K562 (cell line): Measurements from ENCODE around the gene AGT. TPM values are rescaled to one million over a fixed set of nuclear protein-coding genes. Genes with fewer than 3 reads are reported as not detected.

Source experiments
- ATAC-seq: fragments of 200-7000 bp; cut with Tn5 transposase; 3 replicates; pipeline ENCODE4 v1.9.1; 2020; ENCODE audit warnings: moderate library complexity
- BruUV-seq: library from RNA; stranded (reverse); fragments of 400-500 nt; replicated peaks from 2 replicates; lab custom pipeline; 2021; lab: Mats Ljungman, UMichigan
- CTCF ChIA-PET: fragments of 300-600 bp; formaldehyde crosslinking; extraction: SDS; loops from one replicate; lab custom pipeline; 2021; ENCODE audit warnings: low intra/inter-chr PET ratio; lab: Yijun Ruan, JAX
- POLR2A ChIA-PET: fragments of 300-600, 350-650 bp; sonication (Branson Sonifier 250); formaldehyde crosslinking; extraction: SDS; loops from one replicate; lab custom pipeline; 2021; ENCODE audit warnings: antibody characterized with exemption, inconsistent platforms; lab: Yijun Ruan, JAX
- DNase-seq, 4 experiments: peaks; one replicate each; pipeline versions ENCODE4 v3.0.0 to v3.0.0-alpha.2; 2011 to 2018; ENCODE audit warnings: low spot score in 3 of 4, mixed read lengths in 3 of 4; ENCODE audit errors: extremely low read depth in 1 of 4
- FAIRE-seq: peaks from 2 replicates; lab custom pipeline; 2011; peaks lifted over from hg19 to GRCh38; lab: Jason Lieb, UNC
- H2AFZ ChIP-seq: 2 replicates; pipeline ENCODE4 v1.6.0; 2011; ENCODE audit warnings: low read depth, low read length, control low read depth, inconsistent platforms
- H3K27ac ChIP-seq: fragments of 200-600 bp; 3 replicates; pipeline ENCODE4 v1.8.0; 2011; ENCODE audit warnings: low read depth, mild to moderate bottlenecking, control low read depth, inconsistent platforms, low read length, moderate library complexity, mixed read lengths; ENCODE audit errors: extremely low read depth
- H3K27me3 ChIP-seq, 2 experiments: fragments of 300-600 bp in 1 of 2; 2 replicates in 1 of 2; 3 replicates in 1 of 2; pipeline versions ENCODE4 v1.6.0 to v1.8.0; 2011; ENCODE audit warnings: inconsistent platforms in 2 of 2, low read length in 2 of 2, mild to moderate bottlenecking in 1 of 2, mixed read lengths in 1 of 2, moderate library complexity in 1 of 2; ENCODE audit not compliant: control insufficient read depth in 2 of 2, insufficient read depth in 2 of 2
- H3K36me3 ChIP-seq: fragments of 300-600 bp; 3 replicates; pipeline ENCODE4 v1.8.0; 2011; ENCODE audit warnings: mild to moderate bottlenecking, low read length, inconsistent platforms; ENCODE audit not compliant: control insufficient read depth, insufficient read depth
- H3K4me1 ChIP-seq, 2 experiments: fragments of 200-600 bp in 1 of 2; replicated peaks in 1 of 2; 2 replicates in 1 of 2; 3 replicates in 1 of 2; pipeline versions ENCODE4 v1.5.1 to v1.8.0; 2011; ENCODE audit warnings: inconsistent platforms in 2 of 2, low read length in 2 of 2, mild to moderate bottlenecking in 1 of 2, mixed read lengths in 1 of 2, moderate library complexity in 1 of 2; ENCODE audit not compliant: control insufficient read depth in 2 of 2, insufficient read depth in 2 of 2
- H3K4me2 ChIP-seq: 2 replicates; pipeline ENCODE4 v1.6.1; 2011; ENCODE audit warnings: low read length, control low read depth, inconsistent platforms, mixed read lengths; ENCODE audit not compliant: insufficient read depth
- H3K4me3 ChIP-seq: fragments of 200-600 bp; sonication (generic), shearing (Covaris generic); 2 replicates; pipeline ENCODE4 v1.5.1; 2016; ENCODE audit warnings: control low read depth, inconsistent platforms
- H3K79me2 ChIP-seq: fragments of 200-600 bp; 3 replicates; pipeline ENCODE4 v1.8.0; 2011; ENCODE audit warnings: low read length, inconsistent platforms; ENCODE audit not compliant: control insufficient read depth, insufficient read depth
- H3K9ac ChIP-seq, 2 experiments: 2 replicates each; pipeline versions ENCODE4 v1.6.0 to v1.6.1; 2011; ENCODE audit warnings: low read depth in 2 of 2, low read length in 2 of 2, control low read depth in 1 of 2, inconsistent platforms in 1 of 2, mild to moderate bottlenecking in 1 of 2, mixed read lengths in 1 of 2; ENCODE audit not compliant: insufficient read depth in 1 of 2
- H3K9me1 ChIP-seq: one replicate; pipeline ENCODE4 v1.6.0; 2011; ENCODE audit warnings: inconsistent platforms, mild to moderate bottlenecking, low read length, moderate library complexity; ENCODE audit not compliant: control insufficient read depth, insufficient read depth
- H3K9me3 ChIP-seq: replicated peaks from 2 replicates; pipeline ENCODE4 v1.5.1; 2011; ENCODE audit warnings: low read depth, low read length, inconsistent platforms; ENCODE audit not compliant: control insufficient read depth, insufficient read depth
- H4K20me1 ChIP-seq: replicated peaks from 2 replicates; pipeline ENCODE4 v1.6.1; 2011; ENCODE audit warnings: low read length, inconsistent platforms, mixed read lengths; ENCODE audit not compliant: control insufficient read depth, insufficient read depth
- HMG20B ChIP-seq: fragments of 250-450 bp; sonication (Bioruptor Pico); IDR thresholded peaks from 2 replicates; pipeline ENCODE4 v1.5.0; 2021; ENCODE audit warnings: mild to moderate bottlenecking
- LARP7 ChIP-seq: fragments of 450-650 bp; IDR thresholded peaks from 2 replicates; pipeline ENCODE4 v1.6.1; 2016
- MYC ChIP-seq, 2 experiments: fragments of 250-450 bp in 1 of 2; sonication (Bioruptor Pico) in 1 of 2; IDR thresholded peaks; 2 replicates each; pipeline versions ENCODE4 v1.5.1 to v1.6.1; 2012 to 2021; ENCODE audit warnings: low read depth in 2 of 2, borderline replicate concordance in 1 of 2, improper control_type of control experiment in 1 of 2, low read length in 1 of 2, mild to moderate bottlenecking in 1 of 2, moderate library complexity in 1 of 2
- REST ChIP-seq, 2 experiments: fragments of 450-650 bp; formaldehyde crosslinking in 1 of 2; IDR thresholded peaks; 2 replicates each; pipeline versions ENCODE4 v1.4.0 to v1.6.1; 2014 to 2020; ENCODE audit warnings: mild to moderate bottlenecking in 2 of 2, borderline replicate concordance in 1 of 2, low read depth in 1 of 2
- RFX7 ChIP-seq: fragments of 250-450 bp; sonication (Bioruptor Pico); IDR thresholded peaks from 2 replicates; pipeline ENCODE4 v1.5.1; 2021; ENCODE audit warnings: mild to moderate bottlenecking
- THRAP3 ChIP-seq: fragments of 450-650 bp; IDR thresholded peaks from 2 replicates; pipeline ENCODE4 v1.6.1; 2016; ENCODE audit warnings: mild to moderate bottlenecking, inconsistent platforms, borderline replicate concordance
- ZFP91 ChIP-seq: sonication (generic); formaldehyde crosslinking; IDR thresholded peaks from 2 replicates; pipeline ENCODE4 v1.8.0; 2022; ENCODE audit warnings: mild to moderate bottlenecking, missing genetic modification reagents
- WGBS: fragments of 100-300 bp; shearing (Covaris generic); methylation state at CpG from one replicate; pipeline ENCODE4 v1.1.6; 2016; ENCODE audit warnings: low coverage, mixed read lengths; ENCODE audit not compliant: insufficient coverage; ENCODE audit errors: missing lambda C conversion rate; 5-methylcytosine and 5-hydroxymethylcytosine counted together
- in situ Hi-C: fragments of 300-500 bp; cut with MboI; formaldehyde crosslinking; loops from 4 replicates; pipeline ENCODE4 v1.15.0; 2018; ENCODE audit warnings: inconsistent platforms, mixed read lengths
- intact Hi-C: fragments of 100-400 bp; cut with micrococcal nuclease; formaldehyde crosslinking; loops from 2 replicates; pipeline ENCODE4 v1.14.2; 2022
- polyA plus RNA-seq, 8 experiments: library from polyadenylated mRNA; depleted of rRNA in 4 of 8; stranded (reverse) in 5 of 8; unstranded in 3 of 8; fragments of >200 nt; fragmentation: Nextera tagmentation in 2 of 8; fragmentation: Illumina TruSeq in 1 of 8; extraction: Ambion mirVana in 2 of 8; extraction: Trizol in 1 of 8; gene quantifications; 2 replicates each; pipeline versions ENCODE4 v1.2.1 to v1.2.3, GENCODE V29; 2011 to 2014; ENCODE audit warnings: inconsistent platforms in 1 of 8, missing spikeins in 1 of 8
- total RNA-seq, 7 experiments: library from RNA; depleted of rRNA in 6 of 7; stranded (reverse); fragments of >200 nt in 6 of 7; fragmentation: Illumina TruSeq in 2 of 7; extraction: Trizol in 2 of 7; gene quantifications; 2 replicates each; pipeline versions ENCODE4 v1.2.1 to v1.2.3, GENCODE V29; 2011 to 2021; ENCODE audit warnings: low replicate concordance in 1 of 7
- TF ChIP-seq, protein P1 (sequence below): IDR thresholded peaks from 2 replicates; pipeline ENCODE4 v1.6.1; 2011; ENCODE audit warnings: borderline replicate concordance, low read depth, mild to moderate bottlenecking, moderate library complexity, low read length; ENCODE audit not compliant: insufficient read depth, poor library complexity, severe bottlenecking

AGT gene
- total and polyA plus RNA-seq, 9 of the 15 experiments (the other 6 are each of a cell fraction or from before 2014, with no cell fraction given): 0.40 TPM; not detected in 8

DNA sequence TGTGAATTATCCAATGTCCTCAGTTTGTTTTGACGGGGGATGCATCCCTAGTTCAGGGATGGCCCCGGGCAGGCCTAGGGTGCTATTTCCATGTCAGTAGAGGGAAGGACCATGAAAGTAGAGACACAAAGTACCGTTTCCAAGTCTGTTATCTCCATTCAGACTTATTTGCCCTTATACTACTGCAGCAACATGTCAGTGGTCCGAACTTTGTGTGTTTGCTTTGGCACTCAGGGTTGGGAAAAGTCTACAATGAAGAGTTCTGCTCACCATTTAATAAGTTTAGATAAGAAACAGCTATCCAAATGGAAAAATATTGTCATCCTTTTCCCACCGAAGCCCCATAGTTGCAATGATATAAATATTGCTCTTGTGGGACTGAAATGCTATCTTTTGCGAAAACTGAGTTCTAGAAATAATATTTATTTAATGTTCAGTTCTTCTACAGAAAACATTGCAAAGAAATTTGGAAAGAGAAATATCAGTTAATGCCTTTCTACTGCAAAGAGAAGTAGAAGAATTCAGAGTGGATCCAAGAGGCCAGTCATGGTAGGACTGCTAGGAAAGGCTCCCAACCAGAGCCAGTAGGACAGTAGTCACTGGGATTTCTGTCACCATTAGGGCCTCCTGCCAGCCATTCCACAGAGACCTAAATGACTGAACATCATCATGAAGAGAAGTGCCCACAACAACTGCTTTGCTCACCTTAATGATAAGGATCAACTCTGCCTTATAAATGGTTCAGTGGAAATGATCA is 11.5 kb upstream of the AGT start:
- no peak overlapping the region for H3K4me3 ChIP-seq
- BruUV-seq: no TSS peak
- intact Hi-C loops: no loop called here
- POLR2A ChIA-PET: interaction anchor here (1.3 kb wide), 1 partner anchor 14 kb away, joined by 5 read pairs; no protein-coding TSS in a partner anchor
- H3K4me2 ChIP-seq: no peak overlapping the region
- H2AFZ ChIP-seq: no peak overlapping the region
- in situ Hi-C loops: no loop called here
- no peaks in the 10 kb centered on the region for H3K36me3 ChIP-seq
- no peaks in the 10 kb centered on the region for H3K4me1 ChIP-seq
- peaks cover 3 to 7% of the 10 kb centered on the region in 2 experiments; a peak in 3 of 5 replicates for H3K27me3 ChIP-seq
- CTCF ChIA-PET: no interaction called here
- H3K9me1 ChIP-seq: no peaks in the 10 kb centered on the region
- ATAC-seq: no peak
- no peak for DNase-seq
- 1% methylated on average over 6 of the region's 6 CpGs for WGBS
- no peak overlapping the region for H3K9ac ChIP-seq
- H3K79me2 ChIP-seq: no peaks in the 10 kb centered on the region
- no peaks in the 10 kb centered on the region for H3K9me3 ChIP-seq
- H4K20me1 ChIP-seq: no peaks in the 10 kb centered on the region
- H3K27ac ChIP-seq: no peak overlapping the region
- no peak for FAIRE-seq
- TF ChIP-seq RFX7 (no peak), MYC (IDR thresholded peaks at IDR 0.05; ENCODE audit: low read depth, low read length) (no peak), MYC (CRISPR knock-in tag; IDR thresholded peaks at IDR 0.05; ENCODE audit: borderline replicate concordance, low read depth) (no peak), ZFP91 (no peak), THRAP3 (no peak), HMG20B (CRISPR knock-in tag) (no peak), REST (IDR thresholded peaks at IDR 0.05; ENCODE audit: borderline replicate concordance) (no peak), REST (CRISPR knock-in tag; IDR thresholded peaks at IDR 0.05; ENCODE audit: low read depth) (no peak), LARP7 (no peak)
- TF ChIP-seq, protein P1, sequence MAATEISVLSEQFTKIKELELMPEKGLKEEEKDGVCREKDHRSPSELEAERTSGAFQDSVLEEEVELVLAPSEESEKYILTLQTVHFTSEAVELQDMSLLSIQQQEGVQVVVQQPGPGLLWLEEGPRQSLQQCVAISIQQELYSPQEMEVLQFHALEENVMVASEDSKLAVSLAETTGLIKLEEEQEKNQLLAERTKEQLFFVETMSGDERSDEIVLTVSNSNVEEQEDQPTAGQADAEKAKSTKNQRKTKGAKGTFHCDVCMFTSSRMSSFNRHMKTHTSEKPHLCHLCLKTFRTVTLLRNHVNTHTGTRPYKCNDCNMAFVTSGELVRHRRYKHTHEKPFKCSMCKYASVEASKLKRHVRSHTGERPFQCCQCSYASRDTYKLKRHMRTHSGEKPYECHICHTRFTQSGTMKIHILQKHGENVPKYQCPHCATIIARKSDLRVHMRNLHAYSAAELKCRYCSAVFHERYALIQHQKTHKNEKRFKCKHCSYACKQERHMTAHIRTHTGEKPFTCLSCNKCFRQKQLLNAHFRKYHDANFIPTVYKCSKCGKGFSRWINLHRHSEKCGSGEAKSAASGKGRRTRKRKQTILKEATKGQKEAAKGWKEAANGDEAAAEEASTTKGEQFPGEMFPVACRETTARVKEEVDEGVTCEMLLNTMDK: no peak
